ENCODE data around the gene TTF2. TPM values are rescaled to one million over a fixed set of nuclear protein-coding genes. Genes with fewer than 3 reads are reported as not detected.

TTF2 gene
- total and polyA plus RNA-seq, 2 of the 8 experiments (the other 6 are each of a cell fraction or from before 2014, with no cell fraction given) = 16.9 to 89.6 TPM

DNA sequence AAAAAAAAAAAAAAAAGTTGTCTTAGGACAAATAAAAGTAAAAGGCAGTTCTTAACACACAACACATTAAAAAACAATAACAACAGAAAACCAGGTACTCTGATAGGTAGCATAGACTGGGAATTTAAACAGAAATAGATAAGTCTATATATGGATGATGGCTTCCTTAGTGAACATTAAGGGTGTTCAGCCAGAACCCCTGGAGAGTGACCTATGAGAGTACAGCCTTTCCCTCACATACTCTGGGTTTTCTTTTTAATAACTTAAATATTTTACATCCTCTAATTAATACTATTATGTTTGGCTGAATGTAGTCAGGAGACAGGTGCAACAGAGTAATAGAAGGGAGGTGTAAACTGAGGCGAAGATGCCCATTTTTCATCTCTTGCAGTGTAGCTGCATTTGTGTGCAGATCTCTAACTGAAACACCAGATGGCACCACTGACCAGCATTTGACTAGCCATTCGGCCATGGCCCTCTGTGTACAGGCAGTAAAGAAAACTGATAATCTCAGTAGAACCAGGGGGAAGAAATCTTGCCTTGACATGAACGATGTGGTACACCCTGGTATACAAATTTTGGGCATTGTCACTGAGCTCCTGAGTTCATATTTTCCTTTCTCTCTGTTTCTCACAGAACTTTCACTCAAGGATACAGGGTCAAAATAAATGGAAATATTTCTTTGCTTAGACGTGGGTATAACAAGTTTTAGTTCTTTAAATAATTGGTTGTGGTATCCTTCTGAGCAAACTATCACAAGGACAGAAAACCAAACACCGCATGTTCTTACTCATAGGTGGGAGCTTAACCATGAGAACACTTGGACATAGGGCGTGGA is 7.6 kb downstream of the TTF2 start (continued):
- TF ChIP-seq CTCF (IDR thresholded peaks at IDR 0.05; ENCODE audit: control extremely low read depth in 1 of 3, insufficient read depth in 1 of 3, low read depth in 1 of 3, low read length in 3 of 3) = peak; percentile 57 to 80 (median 67)
- TF ChIP-seq YY1 (IDR thresholded peaks at IDR 0.05; ENCODE audit: low read depth, low read length) = peak; percentile 49; the same call in 1 of the 2 replicates
